HG03571 (cell line): ENCODE measurements around the gene KATNAL2.
A peak's percentile ranks its signal among the peaks of the same experiment; 100 is the strongest.
"Not testable (repeated sequence)": the region's sequence is repeated elsewhere in the genome, so short reads cannot be mapped to it uniquely, and the experiment has no call there.

ENCODE experiments used
- ATAC-seq: cut with Tn5 transposase; IDR thresholded peaks from one replicate; pipeline ENCODE4 v1.9.1; 2021; ENCODE audit not compliant: unreplicated experiment

Gene KATNAL2

GRCh38 chr18:46939337-46939963 is 22.0 kb downstream of the KATNAL2 start:
- ATAC-seq: no peak

- no peak for ATAC-seq
Measured at GRCh38 chr18:46939998-46940571, 22.7 kb downstream of the KATNAL2 start.

- ATAC-seq: no peak
Measured at GRCh38 chr18:46942646-46943045, 25.2 kb downstream of the KATNAL2 start.

GRCh38 chr18:46946656-46947282 is 29.4 kb downstream of the KATNAL2 start:
- ATAC-seq: peak; percentile 83

GRCh38 chr18:46950064-46950656 is 32.8 kb downstream of the KATNAL2 start:
- ATAC-seq: no peak

GRCh38 chr18:46953195-46953594 is 35.8 kb downstream of the KATNAL2 start:
- ATAC-seq: no peak

- no peak for ATAC-seq
Measured at GRCh38 chr18:46958209-46958608, 40.8 kb downstream of the KATNAL2 start.

GRCh38 chr18:46963656-46964578 is 46.5 kb downstream of the KATNAL2 start:
- not testable (repeated sequence) for ATAC-seq

- ATAC-seq: not testable (repeated sequence)
Measured at GRCh38 chr18:46964579-46965293, 47.3 kb downstream of the KATNAL2 start.

GRCh38 chr18:46966266-46966665 is 48.9 kb downstream of the KATNAL2 start:
- not testable (repeated sequence) for ATAC-seq

- not testable (repeated sequence) for ATAC-seq
Measured at GRCh38 chr18:46969551-46969950, 52.1 kb downstream of the KATNAL2 start.

- ATAC-seq: not testable (repeated sequence)
Measured at GRCh38 chr18:47019870-47020269, 102.5 kb downstream of the KATNAL2 start.

GRCh38 chr18:47020757-47021156 is 103.4 kb downstream of the KATNAL2 start:
- not testable (repeated sequence) for ATAC-seq

- ATAC-seq: not testable (repeated sequence)
Measured at GRCh38 chr18:47022821-47023220, 105.4 kb downstream of the KATNAL2 start.

- not testable (repeated sequence) for ATAC-seq
Measured at GRCh38 chr18:47023769-47024465, 106.5 kb downstream of the KATNAL2 start.

GRCh38 chr18:47025557-47026174 is 108.3 kb downstream of the KATNAL2 start:
- not testable (repeated sequence) for ATAC-seq

- not testable (repeated sequence) for ATAC-seq
Measured at GRCh38 chr18:47028738-47029137, 111.3 kb downstream of the KATNAL2 start.

- ATAC-seq: not testable (repeated sequence)
Measured at GRCh38 chr18:47029684-47030353, 112.4 kb downstream of the KATNAL2 start.

- not testable (repeated sequence) for ATAC-seq
Measured at GRCh38 chr18:47030887-47031286, 113.5 kb downstream of the KATNAL2 start.
